B cell (primary cell): ENCODE data around the gene RPP30. TPM values are rescaled to one million over a fixed set of nuclear protein-coding genes. Genes with fewer than 3 reads are reported as not detected.

Experiments
- ATAC-seq: fragments of 200-7000 bp; cut with Tn5 transposase; one replicate; pipeline ENCODE4 v1.10.0; 2021; ENCODE audit warnings: low read depth, mild to moderate bottlenecking, moderate number of reproducible peaks, moderate library complexity
- CTCF ChIA-PET: fragments of 350-600 bp; sonication (Branson Sonifier 250); formaldehyde crosslinking; loops from one replicate; lab custom pipeline; 2021; ENCODE audit warnings: antibody characterized with exemption, inconsistent platforms; lab: Charles Lee
- POLR2A ChIA-PET: fragments of 350-600 bp; sonication (Branson Sonifier 250); formaldehyde crosslinking; loops from one replicate; lab custom pipeline; 2021; ENCODE audit warnings: antibody characterized with exemption; lab: Charles Lee
- DNase-seq: peaks from one replicate; pipeline ENCODE4 v3.0.0; 2013
- H2AFZ ChIP-seq: 2 replicates; pipeline ENCODE4 v1.6.1; 2012; ENCODE audit warnings: mild to moderate bottlenecking, low read depth, low read length; ENCODE audit not compliant: insufficient read depth, poor library complexity, severe bottlenecking
- H3K27ac ChIP-seq, 2 donors: 1 replicate in 1 of 2; 2 replicates in 1 of 2; pipeline ENCODE4 v1.5.1; 2012 to 2013; ENCODE audit warnings: low read length in 2 of 2, mild to moderate bottlenecking in 2 of 2, moderate library complexity in 1 of 2
- H3K27me3 ChIP-seq, 4 experiments: fragments of 200-600 bp in 1 of 4; sonication (generic) in 1 of 4; replicated peaks in 1 of 4; 1 replicate in 2 of 4; 2 replicates in 2 of 4; pipeline versions ENCODE4 v1.6.1 to v1.7.0; 2013 to 2016; ENCODE audit warnings: low read length in 3 of 4, mild to moderate bottlenecking in 2 of 4, mixed read lengths in 1 of 4, moderate library complexity in 1 of 4; ENCODE audit not compliant: insufficient read depth in 4 of 4, control insufficient read depth in 3 of 4; ENCODE audit errors: control extremely low read depth in 1 of 4
- H3K36me3 ChIP-seq, 2 experiments: replicated peaks in 1 of 2; 1 replicate in 1 of 2; 2 replicates in 1 of 2; pipeline versions ENCODE4 v1.6.1 to v1.7.1; 2013; ENCODE audit warnings: low read length in 1 of 2; ENCODE audit not compliant: insufficient read depth in 2 of 2, control insufficient read depth in 1 of 2; ENCODE audit errors: control extremely low read depth in 1 of 2, extremely low read depth in 1 of 2
- H3K4me1 ChIP-seq, 2 donors: fragments of 200-600 bp in 1 of 2; sonication (generic) in 1 of 2; 1 replicate in 1 of 2; 2 replicates in 1 of 2; pipeline versions ENCODE4 v1.5.1 to v1.6.1; 2013 to 2017; ENCODE audit warnings: low read length in 2 of 2; ENCODE audit not compliant: control insufficient read depth in 2 of 2, insufficient read depth in 2 of 2
- H3K4me2 ChIP-seq: replicated peaks from 2 replicates; pipeline ENCODE3; 2012; ENCODE audit warnings: mild to moderate bottlenecking, low read depth, low read length; ENCODE audit not compliant: poor library complexity, severe bottlenecking
- H3K4me3 ChIP-seq, 5 experiments: fragments of 200-600 bp in 1 of 5; sonication (generic) in 1 of 5; 1 replicate in 3 of 5; 2 replicates in 2 of 5; pipeline versions ENCODE4 v1.5.1 to v1.7.0; 2011 to 2016; ENCODE audit warnings: low read length in 4 of 5, mild to moderate bottlenecking in 4 of 5, low read depth in 2 of 5, control low read depth in 1 of 5, moderate library complexity in 1 of 5; ENCODE audit not compliant: insufficient read depth in 1 of 5; ENCODE audit errors: control extremely low read depth in 1 of 5, extremely low read depth in 1 of 5
- H3K79me2 ChIP-seq: fragments of 200-600 bp; sonication (generic); one replicate; pipeline ENCODE4 v1.6.0; 2016; ENCODE audit warnings: low read length; ENCODE audit not compliant: control insufficient read depth, insufficient read depth
- H3K9ac ChIP-seq: fragments of 200-600 bp; sonication (generic); 2 replicates; pipeline ENCODE4 v1.6.1; 2017; ENCODE audit warnings: mild to moderate bottlenecking, low read length, moderate library complexity
- H3K9me3 ChIP-seq, 3 donors: one replicate each; pipeline versions ENCODE4 v1.6.1 to v1.7.1; 2013; ENCODE audit warnings: low read length in 2 of 3; ENCODE audit not compliant: control insufficient read depth in 2 of 3, insufficient read depth in 1 of 3; ENCODE audit errors: control extremely low read depth in 1 of 3
- H4K20me1 ChIP-seq: 2 replicates; pipeline ENCODE4 v1.6.0; 2012; ENCODE audit warnings: mild to moderate bottlenecking, low read length; ENCODE audit not compliant: insufficient read depth, control insufficient read depth, poor library complexity, severe bottlenecking
- H3K27ac Mint-ChIP-seq: one replicate; pipeline ENCODE4 v1.8.0; 2021; ENCODE audit warnings: mixed read lengths
- H3K27me3 Mint-ChIP-seq: one replicate; pipeline ENCODE4 v1.8.0; 2021; ENCODE audit warnings: mixed read lengths
- H3K4me1 Mint-ChIP-seq: one replicate; pipeline ENCODE4 v1.8.0; 2021; ENCODE audit warnings: mixed read lengths
- H3K4me3 Mint-ChIP-seq: one replicate; pipeline ENCODE4 v1.8.0; 2021; ENCODE audit warnings: mixed read lengths
- H3K9me3 Mint-ChIP-seq: one replicate; pipeline ENCODE4 v1.8.0; 2022; ENCODE audit warnings: mixed read lengths; ENCODE audit not compliant: insufficient read depth
- EZH2 ChIP-seq: IDR thresholded peaks from 2 replicates; pipeline ENCODE4 v1.6.1; 2012; ENCODE audit warnings: borderline replicate concordance, low read depth, mild to moderate bottlenecking, moderate library complexity, low read length; ENCODE audit not compliant: insufficient read depth, poor library complexity, severe bottlenecking
- WGBS: methylation state at CpG from one replicate; pipeline ENCODE4 v1.1.5; 2013; ENCODE audit warnings: missing lambda C conversion rate; ENCODE audit not compliant: insufficient coverage; 5-methylcytosine and 5-hydroxymethylcytosine counted together
- intact Hi-C: fragments of 100-400 bp; cut with micrococcal nuclease; formaldehyde crosslinking; loops from one replicate; pipeline ENCODE4 v1.10.0; 2022
- polyA plus RNA-seq: library from polyadenylated mRNA; depleted of rRNA; stranded (reverse); fragments of >200 nt; gene quantifications from 2 replicates; pipeline ENCODE4 v1.2.3, GENCODE V29; 2012
- small RNA-seq: library from RNA; depleted of rRNA; stranded (forward); fragments of <200 nt; gene quantifications from one replicate; pipeline ENCODE3, GENCODE V24; 2012; ENCODE audit warnings: low replicate concordance, low read depth; ENCODE audit not compliant: insufficient read length
- total RNA-seq, 2 donors: library from RNA; stranded (reverse); fragments of 120-200 nt in 1 of 2; gene quantifications; 1 replicate in 1 of 2; 2 replicates in 1 of 2; pipeline versions ENCODE4 v1.2.3 to v1.2.4, GENCODE V29; 2013 to 2022
- TF ChIP-seq, protein P1 (sequence below): fragments of 200-600 bp; IDR thresholded peaks from one replicate; pipeline ENCODE4 v1.8.0; 2022; ENCODE audit warnings: antibody characterized with exemption, mild to moderate bottlenecking

Gene RPP30
- total and polyA plus RNA-seq, 2 donors (not counting 1 experiment from before 2014, with no cell fraction given) = 28.2 to 41.7 TPM

- no peaks in the 10 kb centered on the region for H3K27me3 ChIP-seq
- no peaks in the 10 kb centered on the region for H3K4me1 ChIP-seq
- Mint-ChIP-seq H3K27me3 (no peaks in the 10 kb centered on the region), H3K4me1 (no peaks in the 10 kb centered on the region), H3K4me3 (no peak overlapping the region), H3K27ac (no peak overlapping the region), H3K9me3 (peaks cover 1% of the 10 kb centered on the region)
- H3K9me3 ChIP-seq = no peaks in the 10 kb centered on the region
- intact Hi-C loops = no loop called here
- no peaks in the 10 kb centered on the region for H4K20me1 ChIP-seq
- ChIA-PET POLR2A (no interaction called here), CTCF (no interaction called here)
- H3K79me2 ChIP-seq = no peaks in the 10 kb centered on the region
- no peak for DNase-seq
- no peak overlapping the region for H3K27ac ChIP-seq
- no peak for ATAC-seq
- H3K9ac ChIP-seq = no peak overlapping the region
- H3K36me3 ChIP-seq = no peaks in the 10 kb centered on the region
- no peak overlapping the region for H3K4me2 ChIP-seq
- TF ChIP-seq, protein P1, sequence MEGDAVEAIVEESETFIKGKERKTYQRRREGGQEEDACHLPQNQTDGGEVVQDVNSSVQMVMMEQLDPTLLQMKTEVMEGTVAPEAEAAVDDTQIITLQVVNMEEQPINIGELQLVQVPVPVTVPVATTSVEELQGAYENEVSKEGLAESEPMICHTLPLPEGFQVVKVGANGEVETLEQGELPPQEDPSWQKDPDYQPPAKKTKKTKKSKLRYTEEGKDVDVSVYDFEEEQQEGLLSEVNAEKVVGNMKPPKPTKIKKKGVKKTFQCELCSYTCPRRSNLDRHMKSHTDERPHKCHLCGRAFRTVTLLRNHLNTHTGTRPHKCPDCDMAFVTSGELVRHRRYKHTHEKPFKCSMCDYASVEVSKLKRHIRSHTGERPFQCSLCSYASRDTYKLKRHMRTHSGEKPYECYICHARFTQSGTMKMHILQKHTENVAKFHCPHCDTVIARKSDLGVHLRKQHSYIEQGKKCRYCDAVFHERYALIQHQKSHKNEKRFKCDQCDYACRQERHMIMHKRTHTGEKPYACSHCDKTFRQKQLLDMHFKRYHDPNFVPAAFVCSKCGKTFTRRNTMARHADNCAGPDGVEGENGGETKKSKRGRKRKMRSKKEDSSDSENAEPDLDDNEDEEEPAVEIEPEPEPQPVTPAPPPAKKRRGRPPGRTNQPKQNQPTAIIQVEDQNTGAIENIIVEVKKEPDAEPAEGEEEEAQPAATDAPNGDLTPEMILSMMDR = no peak
- TF ChIP-seq EZH2 = no peak
- WGBS = 90% methylated on average over 2 of the region's 5 CpGs
- H3K4me3 ChIP-seq = no peak overlapping the region
- no peak overlapping the region for H2AFZ ChIP-seq
Observed at GRCh38 chr10:90947030-90947960, 75.5 kb downstream of the RPP30 start.

Small RNA genes within 50 kb of the gene (small RNA-seq; reads per million reads assigned to genes)
- gene RF00019 (not detected), gene RNU6-740P (not detected)

Other genes starting within 250 kb of the RPP30 start
- gene HTR7, start 13.9 kb upstream of the RPP30 start, total RNA-seq = not detected in 2 replicates
- 0.03 and 0.16 TPM in 2 replicates for gene HTR7, start 13.9 kb upstream of the RPP30 start, polyA plus RNA-seq
- gene ANKRD1, start 49.1 kb downstream of the RPP30 start, total RNA-seq = not detected in 2 replicates
- gene ANKRD1, start 49.1 kb downstream of the RPP30 start, polyA plus RNA-seq = not detected in 2 replicates